HCT116 (cell line): ENCODE data around the gene DOCK1.

Source experiments
- ELF1 ChIP-seq: IDR thresholded peaks from 2 replicates; pipeline ENCODE4 v1.6.1; 2012; ENCODE audit warnings: low read depth, borderline replicate concordance
- TCF7L2 ChIP-seq: IDR thresholded peaks from 2 replicates; pipeline ENCODE4 v1.7.0; 2011; ENCODE audit warnings: borderline replicate concordance, inconsistent platforms; ENCODE audit not compliant: insufficient read depth, insufficient read length; ENCODE audit errors: extremely low read depth
- TF ChIP-seq, protein P1 (sequence below), 3 experiments: fragments of 200-600 bp in 1 of 3; sonication (generic) in 1 of 3; IDR thresholded peaks in 2 of 3; conservative IDR thresholded peaks in 1 of 3; 2 replicates each; pipeline ENCODE4 v1.5.1; 2012 to 2017; ENCODE audit warnings: low read depth in 2 of 3, low read length in 2 of 3, antibody characterized with exemption in 1 of 3, borderline replicate concordance in 1 of 3, control low read depth in 1 of 3, mild to moderate bottlenecking in 1 of 3, mixed read lengths in 1 of 3, mixed run types in 1 of 3, moderate library complexity in 1 of 3; ENCODE audit not compliant: insufficient read depth in 1 of 3

DNA sequence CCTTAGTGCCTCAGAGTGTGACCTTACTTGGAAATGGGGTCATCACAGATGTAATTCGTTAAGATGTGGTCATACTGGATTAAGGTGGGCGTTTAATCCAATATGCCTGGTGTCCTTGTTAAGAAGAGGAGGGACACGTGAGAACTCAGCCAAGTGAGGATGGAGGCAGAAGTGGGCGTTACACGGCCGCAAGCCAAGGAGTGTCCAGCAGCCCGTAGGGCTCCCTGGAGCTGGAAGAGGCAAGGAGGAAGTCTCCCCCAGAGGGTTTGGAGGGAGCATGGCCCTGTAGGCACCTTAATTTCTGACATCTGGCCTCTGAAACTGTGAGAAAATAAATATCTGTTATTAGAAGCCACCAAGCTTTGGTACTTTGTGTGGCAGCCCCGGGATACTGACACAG is 21.3 kb downstream of the DOCK1 start:
- TF ChIP-seq, protein P1, sequence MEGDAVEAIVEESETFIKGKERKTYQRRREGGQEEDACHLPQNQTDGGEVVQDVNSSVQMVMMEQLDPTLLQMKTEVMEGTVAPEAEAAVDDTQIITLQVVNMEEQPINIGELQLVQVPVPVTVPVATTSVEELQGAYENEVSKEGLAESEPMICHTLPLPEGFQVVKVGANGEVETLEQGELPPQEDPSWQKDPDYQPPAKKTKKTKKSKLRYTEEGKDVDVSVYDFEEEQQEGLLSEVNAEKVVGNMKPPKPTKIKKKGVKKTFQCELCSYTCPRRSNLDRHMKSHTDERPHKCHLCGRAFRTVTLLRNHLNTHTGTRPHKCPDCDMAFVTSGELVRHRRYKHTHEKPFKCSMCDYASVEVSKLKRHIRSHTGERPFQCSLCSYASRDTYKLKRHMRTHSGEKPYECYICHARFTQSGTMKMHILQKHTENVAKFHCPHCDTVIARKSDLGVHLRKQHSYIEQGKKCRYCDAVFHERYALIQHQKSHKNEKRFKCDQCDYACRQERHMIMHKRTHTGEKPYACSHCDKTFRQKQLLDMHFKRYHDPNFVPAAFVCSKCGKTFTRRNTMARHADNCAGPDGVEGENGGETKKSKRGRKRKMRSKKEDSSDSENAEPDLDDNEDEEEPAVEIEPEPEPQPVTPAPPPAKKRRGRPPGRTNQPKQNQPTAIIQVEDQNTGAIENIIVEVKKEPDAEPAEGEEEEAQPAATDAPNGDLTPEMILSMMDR (IDR thresholded peaks at IDR 0.05 in 2 of 3, conservative IDR thresholded peaks at IDR 0.05 in 1 of 3; ENCODE audit: borderline replicate concordance in 1 of 3, insufficient read depth in 1 of 3, low read depth in 2 of 3, low read length in 2 of 3) = no peak
- TF ChIP-seq ELF1 (no peak), TCF7L2 (no peak)
